ENCODE data around the gene PPM1L.
"Not testable (repeated sequence)": the region's sequence is repeated elsewhere in the genome, so short reads cannot be mapped to it uniquely, and the experiment has no call there.

Gene PPM1L

DNA sequence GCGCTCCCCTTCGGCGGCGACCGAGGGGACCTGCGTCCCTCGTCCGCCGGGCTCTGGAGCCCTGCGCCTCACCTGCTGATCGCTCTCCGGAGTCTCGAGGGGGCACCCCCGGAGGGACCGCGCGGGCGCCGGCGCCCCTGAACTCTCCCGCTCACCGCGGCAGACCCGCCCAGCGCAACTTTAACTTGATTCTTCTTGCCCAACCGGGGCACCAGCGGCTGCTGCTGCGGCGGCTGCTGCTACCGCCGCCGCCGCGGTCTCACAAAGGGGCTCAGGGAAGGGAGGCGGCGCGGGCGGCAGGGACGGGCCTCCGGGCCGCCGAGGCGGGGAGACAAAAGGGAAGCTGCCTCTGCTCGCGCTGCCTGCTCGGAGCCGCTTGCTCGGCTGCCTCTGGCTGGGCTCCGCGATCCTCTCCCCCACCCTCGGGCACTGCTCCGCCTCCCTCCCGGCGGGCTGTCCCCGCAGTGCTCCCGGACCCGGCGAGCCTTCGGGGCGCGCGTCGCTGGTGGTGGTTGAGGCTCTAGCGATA, at the start of gene PPM1L:
Gene PPM1L, plus strand, starts transcription at position 456 of the 529 bp plus-strand sequence.
- DNase-seq (ENCODE audit: low read depth), result peak; percentile 49

DNA sequence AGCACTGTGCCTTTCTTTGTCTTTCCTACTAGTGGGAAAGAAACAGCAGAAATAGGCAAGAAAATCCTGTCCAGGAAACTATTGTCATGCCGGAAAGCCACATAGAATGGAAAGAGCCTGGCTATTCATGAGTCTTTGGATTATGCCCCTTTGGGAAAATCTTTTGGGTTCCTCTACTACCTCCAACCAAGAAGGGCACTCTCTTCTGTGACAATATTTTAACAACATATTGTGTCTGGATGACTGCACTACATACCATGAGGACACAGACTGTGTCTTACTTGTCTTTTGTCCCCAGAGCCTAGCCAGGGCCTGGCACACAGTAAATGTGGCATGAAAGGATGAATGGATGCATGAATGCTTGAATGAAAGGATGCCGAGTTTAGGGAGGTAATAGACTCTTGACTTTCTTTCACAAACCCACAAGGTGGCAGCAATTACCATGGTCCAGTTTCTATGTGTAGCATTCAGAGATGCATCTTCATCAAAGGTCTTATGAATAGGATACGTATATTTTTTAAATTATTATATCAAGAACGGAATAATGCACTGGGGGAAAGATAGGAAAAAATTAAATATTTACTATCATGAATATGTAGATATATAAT, 48.7 kb upstream of the PPM1L start:
- DNase-seq (ENCODE audit: low read depth), result no peak

- no peak for DNase-seq (ENCODE audit: low read depth)
These were observed 46.4 kb upstream of the PPM1L start for GRCh38 chr3:160709477-160710182.

GRCh38 chr3:160713144-160713543, 42.9 kb upstream of the PPM1L start:
- not testable (repeated sequence) for DNase-seq (ENCODE audit: low read depth)

GRCh38 chr3:160719710-160720109, 36.3 kb upstream of the PPM1L start:
- DNase-seq (ENCODE audit: low read depth), result no peak

DNA sequence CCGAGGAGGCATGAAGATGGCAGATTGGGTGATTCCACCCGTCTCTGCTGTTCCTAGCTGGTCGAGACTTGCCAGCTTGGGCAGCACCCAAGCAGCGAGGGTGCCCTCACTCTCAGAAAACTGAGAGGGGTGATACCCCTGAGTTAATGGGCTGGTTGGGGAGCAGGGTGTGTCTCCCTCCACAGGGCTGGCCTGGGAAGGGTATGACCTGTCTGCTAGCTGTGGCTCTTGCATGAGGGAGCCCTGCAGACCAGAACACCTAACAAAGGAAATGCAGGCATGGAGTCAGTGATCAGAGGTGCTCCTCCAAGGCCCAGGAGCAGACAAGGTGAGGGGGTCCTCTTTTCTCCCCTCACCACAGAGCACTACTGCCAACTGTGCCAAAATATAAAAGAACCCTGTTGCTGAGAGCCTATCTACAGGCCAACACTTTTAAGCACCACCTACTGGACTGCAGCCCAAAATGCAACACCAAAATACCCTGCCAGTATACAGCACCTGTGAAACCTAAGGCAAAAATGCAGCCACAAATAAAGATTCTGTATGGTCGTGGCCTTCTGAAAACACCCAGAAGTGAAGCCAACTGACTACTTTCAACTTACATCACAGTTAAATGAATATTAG, 35.8 kb upstream of the PPM1L start:
- DNase-seq (ENCODE audit: low read depth), result no peak

DNA sequence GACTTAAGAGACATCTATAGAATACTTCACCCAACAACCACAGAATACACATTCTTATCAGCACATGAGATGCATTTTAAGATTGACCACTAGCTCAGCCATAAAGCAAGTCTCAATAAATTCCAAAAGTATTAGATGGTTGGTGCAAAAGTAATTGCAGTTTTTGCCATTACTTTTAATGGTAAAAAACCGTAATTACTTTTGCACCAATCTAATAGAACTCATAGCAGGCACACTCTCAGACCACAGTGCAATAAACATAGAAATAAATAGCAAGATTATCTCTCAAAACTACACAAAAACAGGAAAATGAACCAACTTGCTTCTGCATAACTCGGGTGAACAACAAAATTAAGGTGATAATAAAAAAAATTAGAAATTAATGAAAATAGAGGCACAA, 33.7 kb upstream of the PPM1L start:
- DNase-seq (ENCODE audit: low read depth), result no peak

- no peak for DNase-seq (ENCODE audit: low read depth)
These were observed 30.7 kb upstream of the PPM1L start for GRCh38 chr3:160725338-160725737.

DNA sequence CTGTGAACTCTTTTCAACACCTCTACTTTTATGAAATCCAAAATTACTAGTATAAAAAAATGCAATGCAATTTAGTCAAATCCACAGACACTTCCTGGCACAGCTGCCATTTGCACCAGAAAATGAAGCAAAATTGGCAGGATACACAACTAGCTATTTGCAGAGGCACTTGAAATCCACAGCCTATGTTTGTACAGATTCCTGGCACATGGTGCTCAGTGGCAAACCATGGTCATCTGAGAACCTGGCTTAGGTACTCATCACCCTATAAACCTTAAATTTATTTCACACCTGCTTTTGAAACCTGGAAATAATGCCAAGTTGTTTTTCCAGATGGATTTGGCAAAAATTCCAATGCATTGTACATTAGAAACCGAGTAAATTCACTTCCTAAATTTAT, 20.2 kb upstream of the PPM1L start:
- DNase-seq (ENCODE audit: low read depth), result no peak

DNA sequence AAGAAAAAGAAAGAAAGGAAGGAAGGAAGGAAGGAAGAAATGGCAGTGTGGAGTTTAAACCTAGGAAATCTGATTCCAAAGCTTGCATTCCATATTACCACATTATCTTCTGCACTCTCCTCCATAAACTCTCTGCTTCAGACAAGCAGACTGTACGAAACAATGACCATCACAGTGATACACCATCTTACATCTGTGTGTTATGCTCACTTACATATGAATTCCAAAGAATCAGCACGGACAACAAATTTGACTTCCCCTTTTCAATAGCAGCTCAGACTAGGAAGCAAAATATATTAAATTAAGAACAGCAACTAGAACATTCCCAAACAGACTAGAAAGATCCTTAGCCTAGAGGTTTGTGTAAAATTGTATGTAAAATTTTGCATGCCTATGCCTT, 18.0 kb upstream of the PPM1L start:
- no peak for DNase-seq (ENCODE audit: low read depth)

GRCh38 chr3:160739079-160739478, 17.0 kb upstream of the PPM1L start:
- DNase-seq (ENCODE audit: low read depth), result no peak

GRCh38 chr3:160746976-160747375, 9.1 kb upstream of the PPM1L start:
- DNase-seq (ENCODE audit: low read depth), result no peak

DNA sequence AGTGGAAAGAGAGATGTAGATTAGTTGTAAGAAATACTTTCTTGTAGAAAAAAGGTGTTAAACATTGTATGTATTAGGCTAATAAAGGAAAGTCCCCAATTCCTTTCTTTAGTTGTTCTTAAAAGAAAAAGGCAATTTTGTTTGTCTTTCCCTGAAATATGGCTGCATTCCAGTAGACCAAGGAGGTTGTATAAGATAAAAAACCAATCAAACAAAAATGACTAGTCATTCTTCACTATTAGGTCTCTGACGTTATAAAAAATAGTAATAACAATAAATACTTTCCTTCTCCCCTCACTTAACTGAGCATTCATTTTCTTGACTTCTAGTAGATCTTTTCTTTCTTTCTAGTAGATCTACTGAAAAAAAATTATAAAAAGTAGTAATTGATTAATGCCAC, 8.6 kb upstream of the PPM1L start:
- no peak for DNase-seq (ENCODE audit: low read depth)

DNA sequence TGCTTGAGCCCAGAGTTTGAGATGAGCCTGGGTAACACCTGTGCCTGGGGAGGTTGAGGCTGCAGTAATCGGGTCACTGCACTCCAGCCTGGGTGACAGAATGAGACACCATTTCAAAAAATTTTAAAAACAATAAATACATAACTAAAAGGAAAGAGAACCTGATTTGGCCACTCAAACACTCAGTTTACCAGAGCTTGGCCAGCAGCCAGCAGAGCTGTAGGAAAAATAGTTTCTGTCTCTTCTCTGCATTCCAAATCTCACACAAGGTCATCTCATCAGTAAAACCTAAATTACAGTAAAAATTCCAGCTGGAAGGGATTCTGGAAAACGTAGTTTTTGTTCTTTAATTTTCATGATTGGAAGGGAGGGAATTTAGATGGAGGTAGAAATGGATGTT, 7.8 kb upstream of the PPM1L start:
- DNase-seq (ENCODE audit: low read depth), result no peak

DNA sequence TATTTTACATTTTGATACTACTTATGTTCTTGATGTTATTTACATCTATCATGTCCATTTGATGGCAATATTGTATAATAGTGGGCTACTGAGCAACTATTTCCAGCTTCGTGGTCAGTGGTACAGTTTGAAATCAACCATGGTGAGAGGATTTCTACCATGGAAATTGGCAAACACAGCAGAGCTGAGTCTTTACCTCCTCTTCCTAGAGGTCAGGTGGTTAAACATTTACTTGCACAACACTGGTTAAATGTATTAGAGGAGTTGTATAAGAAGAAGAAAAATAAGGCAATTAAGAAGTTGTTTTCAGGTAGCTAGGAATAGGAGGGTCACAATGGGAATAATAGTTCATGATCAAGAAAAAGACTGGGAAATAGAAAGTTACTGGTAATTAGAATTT, 7.2 kb upstream of the PPM1L start:
- DNase-seq (ENCODE audit: low read depth), result no peak

DNA sequence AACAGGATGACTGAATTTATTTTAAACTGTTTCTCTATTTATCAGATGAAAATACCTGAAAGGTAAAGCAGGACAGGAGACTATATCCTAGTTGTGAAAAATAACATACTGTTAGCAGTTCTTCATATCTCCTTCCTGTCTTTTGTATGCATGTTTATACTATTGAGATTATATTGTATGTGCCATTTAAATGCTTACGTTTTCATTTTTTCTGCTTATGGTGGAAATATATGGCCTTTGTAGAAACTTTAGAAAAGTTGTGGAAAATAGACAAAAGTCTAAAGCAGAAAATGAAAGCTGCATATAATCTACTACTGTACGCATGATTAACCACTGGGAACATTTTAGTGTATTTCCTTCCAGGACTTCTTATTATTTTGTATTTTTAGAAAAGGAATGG, 2.1 kb upstream of the PPM1L start:
- no peak for DNase-seq (ENCODE audit: low read depth)

DNA sequence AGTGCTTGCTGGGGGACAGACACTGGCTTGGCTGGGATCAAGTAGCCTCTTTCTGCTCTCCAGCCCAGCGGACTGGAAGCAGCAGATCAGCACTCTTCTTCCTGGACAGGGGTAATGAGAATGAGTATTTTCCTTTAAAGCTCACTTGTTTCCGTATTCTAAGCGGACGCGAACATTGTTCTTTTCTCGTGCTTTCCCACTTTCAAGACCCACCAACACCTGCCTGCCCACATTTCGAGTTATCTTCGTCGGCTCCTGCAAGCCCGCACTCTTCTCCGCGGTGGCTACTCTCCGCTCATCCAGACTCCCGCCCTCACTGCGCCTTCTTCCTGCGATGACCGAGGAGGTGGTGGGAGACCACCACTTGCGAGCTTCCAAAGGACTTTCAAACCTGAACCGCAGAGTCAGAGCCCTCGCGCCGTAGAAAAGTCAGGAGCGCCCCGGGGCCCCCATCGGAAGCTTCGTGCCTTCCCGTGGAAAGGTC, 1.6 kb upstream of the PPM1L start:
- DNase-seq (ENCODE audit: low read depth), result no peak

GRCh38 chr3:160754855-160755747, 930 bp upstream of the PPM1L start:
- peak; percentile 88 for DNase-seq (ENCODE audit: low read depth)

DNA sequence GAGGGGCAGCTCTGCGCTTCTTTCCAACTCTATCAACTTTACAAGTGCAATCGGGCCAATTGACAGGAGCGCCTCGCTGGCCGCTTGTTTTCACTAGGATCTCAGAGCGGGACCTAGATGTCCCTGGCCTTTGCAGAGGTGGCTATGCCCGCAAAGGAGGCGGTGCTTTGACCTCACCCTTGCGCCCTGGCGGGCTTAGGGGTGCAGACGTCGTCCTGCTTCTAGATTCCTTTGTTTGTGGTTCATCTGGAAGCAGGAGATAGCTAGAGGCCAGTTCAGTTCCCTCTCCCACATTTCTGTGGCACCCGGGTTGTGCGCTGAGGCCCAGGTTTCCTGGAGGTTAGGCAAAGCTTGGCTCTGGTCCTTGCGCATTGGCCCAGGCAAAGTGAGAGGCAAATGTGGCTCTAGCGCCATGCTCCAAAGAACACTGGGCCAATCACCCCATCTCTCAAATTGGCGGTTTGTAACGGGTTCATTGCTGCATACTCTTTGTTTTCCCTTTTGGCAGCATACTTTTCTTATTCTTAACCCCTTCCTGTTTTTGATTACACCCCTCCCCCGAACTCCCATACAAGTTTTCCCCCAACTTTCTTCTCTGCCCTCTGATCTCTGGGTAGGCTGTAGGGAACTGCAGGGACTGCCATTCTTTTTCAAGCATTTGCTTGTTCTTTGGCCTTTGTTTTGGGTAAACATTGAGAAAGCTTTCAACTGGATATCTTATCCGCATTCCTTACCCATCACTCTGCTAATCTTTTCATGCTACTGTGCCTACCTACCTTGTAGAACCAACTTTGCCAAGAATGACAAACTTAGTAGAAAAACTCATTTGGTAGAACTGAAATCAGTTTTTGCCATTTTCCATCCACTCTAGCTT, 1.4 kb downstream of the PPM1L start:
- no peak for DNase-seq (ENCODE audit: low read depth)

- DNase-seq (ENCODE audit: low read depth), result no peak
These were observed 3.0 kb downstream of the PPM1L start for GRCh38 chr3:160758929-160759577.

- no peak for DNase-seq (ENCODE audit: low read depth)
These were observed 7.0 kb downstream of the PPM1L start for GRCh38 chr3:160763073-160763472.

All from activated T-helper 9 cell treated with anti-CD3 and anti-CD28 coated beads, Interleukin-2, amount 50 U/mL, for 16 hours (primary cell).